Peyer's patch (tissue), 4 donors: ENCODE data around the gene CPNE2.

ENCODE experiments used
- POLR2A ChIP-seq, 2 donors: fragments of 450-650 bp; IDR thresholded peaks; one replicate each; pipeline ENCODE4 v1.5.1; 2017; ENCODE audit warnings: antibody characterized with exemption in 2 of 2, mild to moderate bottlenecking in 2 of 2, moderate library complexity in 2 of 2
- TF ChIP-seq, protein P1 (sequence below), 6 experiments: fragments of 450-650 bp in 4 of 6; fragments of 200-600 bp in 2 of 6; sonication (generic) in 1 of 6; IDR thresholded peaks; one replicate each; pipeline ENCODE4 v1.5.1; 2017 to 2019; ENCODE audit warnings: antibody characterized with exemption in 6 of 6, mild to moderate bottlenecking in 3 of 6, moderate library complexity in 1 of 6

- TF ChIP-seq, protein P1, sequence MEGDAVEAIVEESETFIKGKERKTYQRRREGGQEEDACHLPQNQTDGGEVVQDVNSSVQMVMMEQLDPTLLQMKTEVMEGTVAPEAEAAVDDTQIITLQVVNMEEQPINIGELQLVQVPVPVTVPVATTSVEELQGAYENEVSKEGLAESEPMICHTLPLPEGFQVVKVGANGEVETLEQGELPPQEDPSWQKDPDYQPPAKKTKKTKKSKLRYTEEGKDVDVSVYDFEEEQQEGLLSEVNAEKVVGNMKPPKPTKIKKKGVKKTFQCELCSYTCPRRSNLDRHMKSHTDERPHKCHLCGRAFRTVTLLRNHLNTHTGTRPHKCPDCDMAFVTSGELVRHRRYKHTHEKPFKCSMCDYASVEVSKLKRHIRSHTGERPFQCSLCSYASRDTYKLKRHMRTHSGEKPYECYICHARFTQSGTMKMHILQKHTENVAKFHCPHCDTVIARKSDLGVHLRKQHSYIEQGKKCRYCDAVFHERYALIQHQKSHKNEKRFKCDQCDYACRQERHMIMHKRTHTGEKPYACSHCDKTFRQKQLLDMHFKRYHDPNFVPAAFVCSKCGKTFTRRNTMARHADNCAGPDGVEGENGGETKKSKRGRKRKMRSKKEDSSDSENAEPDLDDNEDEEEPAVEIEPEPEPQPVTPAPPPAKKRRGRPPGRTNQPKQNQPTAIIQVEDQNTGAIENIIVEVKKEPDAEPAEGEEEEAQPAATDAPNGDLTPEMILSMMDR (IDR thresholded peaks at IDR 0.05) = no peak
- TF ChIP-seq POLR2A (IDR thresholded peaks at IDR 0.05) = no peak
Observed at GRCh38 chr16:57100445-57100844, 8.1 kb downstream of the CPNE2 start.
